ENCODE results near the gene INF2.
"Not testable (repeated sequence)": the region's sequence is repeated elsewhere in the genome, so short reads cannot be mapped to it uniquely, and the experiment has no call there.

Gene INF2

GRCh38 chr14:104666981-104667380, 22.4 kb upstream of the INF2 start:
- Histone ChIP-seq H4K20me1 (ENCODE audit: insufficient read depth) (no peaks in the 10 kb centered on the region), H3K4me3 (IDR thresholded peaks at IDR 0.05; ENCODE audit: insufficient read depth, low read depth, low read length) (no peak overlapping the region), H3K27me3 (ENCODE audit: insufficient read depth, low read depth) (peaks cover 4% of the 10 kb centered on the region; the same call in 1 of the 2 replicates), H3K36me3 (ENCODE audit: insufficient read depth) (no peaks in the 10 kb centered on the region), H3K9ac (no peak overlapping the region), H3K27ac (no peak overlapping the region), H3K4me2 (no peak overlapping the region), H3K79me2 (ENCODE audit: insufficient read depth, low read depth) (no peaks in the 10 kb centered on the region), H3K4me1 (ENCODE audit: low read depth, poor library complexity, severe bottlenecking) (no peaks in the 10 kb centered on the region), H2AFZ (ENCODE audit: low read depth) (no peak overlapping the region)
- TF ChIP-seq CTCF (conservative IDR thresholded peaks at IDR 0.05; ENCODE audit: low read depth, low read length): no peak

GRCh38 chr14:104669697-104670096, 19.7 kb upstream of the INF2 start:
- no peaks in the 10 kb centered on the region for H3K79me2 ChIP-seq (ENCODE audit: insufficient read depth, low read depth)
- no peaks in the 10 kb centered on the region for H4K20me1 ChIP-seq (ENCODE audit: insufficient read depth)
- no peaks in the 10 kb centered on the region for H3K4me1 ChIP-seq (ENCODE audit: low read depth, poor library complexity, severe bottlenecking)
- H3K36me3 ChIP-seq (ENCODE audit: insufficient read depth): no peaks in the 10 kb centered on the region
- no peak overlapping the region for H3K27ac ChIP-seq
- no peak overlapping the region for H2AFZ ChIP-seq (ENCODE audit: low read depth)
- peaks cover 4% of the 10 kb centered on the region; the same call in 1 of the 2 replicates for H3K27me3 ChIP-seq (ENCODE audit: insufficient read depth, low read depth)
- H3K4me2 ChIP-seq: no peak overlapping the region
- no peak overlapping the region for H3K9ac ChIP-seq
- no peak for TF ChIP-seq CTCF (conservative IDR thresholded peaks at IDR 0.05; ENCODE audit: low read depth, low read length)
- no peak overlapping the region for H3K4me3 ChIP-seq (IDR thresholded peaks at IDR 0.05; ENCODE audit: insufficient read depth, low read depth, low read length)

- H3K4me2 ChIP-seq; H3K36me3 ChIP-seq (ENCODE audit: insufficient read depth); H3K27me3 ChIP-seq (ENCODE audit: insufficient read depth, low read depth); H4K20me1 ChIP-seq (ENCODE audit: insufficient read depth); H3K79me2 ChIP-seq (ENCODE audit: insufficient read depth, low read depth); H2AFZ ChIP-seq (ENCODE audit: low read depth); H3K27ac ChIP-seq; H3K4me3 ChIP-seq (IDR thresholded peaks at IDR 0.05; ENCODE audit: insufficient read depth, low read depth, low read length); H3K4me1 ChIP-seq (ENCODE audit: low read depth, poor library complexity, severe bottlenecking); H3K9ac ChIP-seq: not testable (repeated sequence)
These were observed 18.0 kb upstream of the INF2 start for GRCh38 chr14:104671330-104671977.

GRCh38 chr14:104672119-104672518, 17.3 kb upstream of the INF2 start:
- not testable (repeated sequence) for H3K4me3 ChIP-seq (IDR thresholded peaks at IDR 0.05; ENCODE audit: insufficient read depth, low read depth, low read length); H3K4me2 ChIP-seq; H3K27me3 ChIP-seq (ENCODE audit: insufficient read depth, low read depth); H3K4me1 ChIP-seq (ENCODE audit: low read depth, poor library complexity, severe bottlenecking); H2AFZ ChIP-seq (ENCODE audit: low read depth); H3K79me2 ChIP-seq (ENCODE audit: insufficient read depth, low read depth); H3K27ac ChIP-seq; H4K20me1 ChIP-seq (ENCODE audit: insufficient read depth); H3K36me3 ChIP-seq (ENCODE audit: insufficient read depth); H3K9ac ChIP-seq

- Histone ChIP-seq H3K4me1 (ENCODE audit: low read depth, poor library complexity, severe bottlenecking) (peaks cover 5% of the 10 kb centered on the region), H3K9ac (no peak overlapping the region), H3K79me2 (ENCODE audit: insufficient read depth, low read depth) (no peaks in the 10 kb centered on the region), H2AFZ (ENCODE audit: low read depth) (no peak overlapping the region), H3K27ac (no peak overlapping the region), H3K36me3 (ENCODE audit: insufficient read depth) (no peaks in the 10 kb centered on the region), H3K27me3 (ENCODE audit: insufficient read depth, low read depth) (peaks cover under 1% of the 10 kb centered on the region; the same call in 1 of the 2 replicates), H3K4me2 (no peak overlapping the region), H4K20me1 (ENCODE audit: insufficient read depth) (no peaks in the 10 kb centered on the region), H3K4me3 (IDR thresholded peaks at IDR 0.05; ENCODE audit: insufficient read depth, low read depth, low read length) (no peak overlapping the region)
- TF ChIP-seq CTCF (conservative IDR thresholded peaks at IDR 0.05; ENCODE audit: low read depth, low read length): no peak
These were observed 15.9 kb upstream of the INF2 start for GRCh38 chr14:104673481-104673880.
